Body of pancreas (tissue), 4 donors: ENCODE results near the gene TGM2. TPM values are rescaled to one million over a fixed set of nuclear protein-coding genes. Genes with fewer than 3 reads are reported as not detected.

Experiments used
- ATAC-seq: fragments of 150-250 bp; one replicate; pipeline ENCODE4 v1.9.1; 2016
- DNase-seq, 4 donors: peaks; one replicate each; pipeline ENCODE4 v3.0.0-alpha.2; 2019
- H3K27ac ChIP-seq, 4 donors: fragments of 200-600 bp; sonication (generic); 1 replicate in 3 of 4; 2 replicates in 1 of 4; pipeline versions ENCODE4 v1.5.1 to v1.6.1; 2016 to 2019; ENCODE audit warnings: mild to moderate bottlenecking in 1 of 4, mixed read lengths in 1 of 4, moderate library complexity in 1 of 4
- H3K27me3 ChIP-seq, 2 donors: fragments of 200-600 bp; sonication (generic); one replicate each; pipeline ENCODE4 v1.6.0; 2016; ENCODE audit warnings: mild to moderate bottlenecking in 1 of 2
- H3K36me3 ChIP-seq, 2 donors: fragments of 200-600 bp; sonication (generic); replicated peaks in 1 of 2; 2 replicates each; pipeline ENCODE4 v1.5.1; 2016; ENCODE audit warnings: low read depth in 2 of 2; ENCODE audit not compliant: insufficient read depth in 1 of 2
- H3K4me1 ChIP-seq: fragments of 200-600 bp; sonication (generic); one replicate; pipeline ENCODE4 v1.6.0; 2016
- H3K4me3 ChIP-seq, 2 donors: fragments of 200-600 bp; sonication (generic); 1 replicate in 1 of 2; 2 replicates in 1 of 2; pipeline ENCODE4 v1.5.1; 2016 to 2019
- H3K9me3 ChIP-seq, 3 donors: fragments of 200-600 bp; sonication (generic); 1 replicate in 2 of 3; 2 replicates in 1 of 3; pipeline ENCODE4 v1.5.1; 2016
- CTCF ChIP-seq, 7 experiments: fragments of 450-650 bp in 4 of 7; fragments of 200-600 bp in 3 of 7; sonication (generic) in 3 of 7; IDR thresholded peaks; one replicate each; pipeline ENCODE4 v1.5.1; 2016 to 2019; ENCODE audit warnings: antibody characterized with exemption in 7 of 7
- POLR2A ChIP-seq, 3 donors: fragments of 450-650 bp; IDR thresholded peaks; one replicate each; pipeline ENCODE4 v1.6.1; 2016; ENCODE audit warnings: antibody characterized with exemption in 3 of 3, mild to moderate bottlenecking in 2 of 3
- WGBS, 2 donors: methylation state at CpG; one replicate each; pipeline ENCODE4 v1.1.5; 2017; 5-methylcytosine and 5-hydroxymethylcytosine counted together
- intact Hi-C: fragments of 100-400 bp; cut with DNase I; formaldehyde crosslinking; loops from one replicate; pipeline ENCODE4 v1.15.1; 2023
- total RNA-seq, 2 donors: library from RNA; depleted of rRNA; stranded (reverse); fragments of >200 nt; gene quantifications; one replicate each; pipeline ENCODE4 v1.1.0, GENCODE V29; 2016

The TGM2 gene
- total RNA-seq, 2 donors from 2014 or later, result 17.1 to 27.5 TPM

DNA sequence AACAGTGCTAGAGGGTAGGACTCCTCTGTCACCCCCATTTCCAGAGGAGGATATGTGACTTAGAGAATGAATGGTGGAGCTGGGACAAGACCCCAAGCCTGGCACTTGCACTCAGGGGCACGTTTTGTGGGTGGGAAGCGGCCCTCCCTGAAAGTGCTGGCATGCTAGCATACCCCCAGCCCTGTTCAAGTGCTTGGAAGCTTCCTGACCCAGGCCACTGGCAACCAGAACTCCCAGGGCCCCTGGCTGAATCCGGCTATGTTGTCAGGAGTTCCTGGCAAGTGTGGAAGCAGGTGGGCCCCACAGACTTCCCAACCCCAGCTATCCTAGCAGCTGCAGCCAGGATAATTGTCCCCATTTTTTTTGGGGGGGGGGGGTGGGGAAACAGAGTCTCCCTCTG is 35.6 kb upstream of the TGM2 start:
- Histone ChIP-seq H3K4me1 (no peaks in the 10 kb centered on the region), H3K36me3 (no peaks in the 10 kb centered on the region), H3K27ac (no peak overlapping the region), H3K27me3 (no peaks in the 10 kb centered on the region), H3K9me3 (no peaks in the 10 kb centered on the region), H3K4me3 (no peak overlapping the region)
- ATAC-seq (no peak), DNase-seq (no peak)
- 47 to 76% methylated on average over 2 to 3 of the region's 3 CpGs for WGBS, 2 donors
- intact Hi-C loops, result no loop called here
- TF ChIP-seq CTCF (IDR thresholded peaks at IDR 0.05), result no peak
- no peak for TF ChIP-seq POLR2A (IDR thresholded peaks at IDR 0.05)

DNA sequence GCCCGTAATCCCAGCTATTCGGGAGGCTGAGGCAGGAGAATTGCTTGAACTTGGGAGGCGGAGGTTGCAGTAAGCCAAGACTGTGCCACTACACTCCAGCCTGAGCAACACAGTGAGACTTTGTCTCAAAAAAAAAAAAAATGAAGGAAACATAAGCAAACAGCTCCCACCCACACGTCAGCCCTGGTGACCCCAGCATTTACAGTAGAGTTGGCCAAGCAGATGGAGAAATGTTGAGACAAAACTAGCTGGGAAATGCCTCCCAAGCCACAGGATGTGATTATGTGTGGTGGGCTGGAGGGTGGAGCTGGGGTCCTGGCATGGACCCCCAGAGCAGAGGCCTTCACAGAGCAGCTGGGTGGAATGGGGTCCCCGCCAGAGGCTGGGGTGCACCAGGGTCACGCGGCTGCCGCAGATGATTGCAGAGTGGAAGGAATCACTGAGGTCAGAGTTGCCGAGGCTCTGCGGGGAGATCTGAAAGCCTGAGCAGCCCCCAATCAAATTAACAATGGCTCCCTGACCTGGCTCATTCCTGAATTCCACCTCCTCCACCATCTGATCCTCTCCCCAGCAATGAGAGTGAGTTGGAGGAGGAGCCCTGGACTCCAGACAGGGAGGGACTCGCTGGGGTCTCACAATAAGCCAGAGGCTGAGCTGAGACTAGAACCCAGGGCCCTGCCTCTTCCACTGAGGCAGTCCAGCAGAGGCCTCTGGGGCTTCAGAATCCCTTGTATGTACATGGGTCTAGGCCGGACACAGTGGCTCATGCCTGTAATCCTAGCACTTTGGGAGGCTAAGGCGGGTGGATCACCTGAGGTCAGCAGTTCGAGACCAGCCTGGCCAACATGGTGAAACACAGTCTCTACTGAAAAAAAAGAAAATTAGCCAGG is 34.7 kb upstream of the TGM2 start:
- Histone ChIP-seq H3K36me3 (no peaks in the 10 kb centered on the region), H3K4me1 (no peaks in the 10 kb centered on the region), H3K9me3 (no peaks in the 10 kb centered on the region), H3K4me3 (no peak overlapping the region), H3K27ac (no peak overlapping the region), H3K27me3 (no peaks in the 10 kb centered on the region)
- intact Hi-C loops, result no loop called here
- 74 to 82% methylated on average over 11 to 14 of the region's 14 CpGs for WGBS, 2 donors
- TF ChIP-seq CTCF (IDR thresholded peaks at IDR 0.05) (no peak), POLR2A (IDR thresholded peaks at IDR 0.05) (no peak)
- DNase-seq (no peak), ATAC-seq (no peak)

- TF ChIP-seq POLR2A (IDR thresholded peaks at IDR 0.05) (no peak), CTCF (IDR thresholded peaks at IDR 0.05) (no peak)
- Histone ChIP-seq H3K4me1 (no peaks in the 10 kb centered on the region), H3K27me3 (no peaks in the 10 kb centered on the region), H3K27ac (no peak overlapping the region), H3K4me3 (no peak overlapping the region), H3K36me3 (no peaks in the 10 kb centered on the region), H3K9me3 (no peaks in the 10 kb centered on the region)
- DNase-seq, result no peak
- WGBS, 2 donors, result 64 to 69% methylated on average over 7 to 8 of the region's 8 CpGs
- intact Hi-C loops, result no loop called here
- ATAC-seq, result no peak
These were observed 33.3 kb upstream of the TGM2 start for GRCh38 chr20:38198238-38198861.

GRCh38 chr20:38197619-38198018 is 32.5 kb upstream of the TGM2 start:
- intact Hi-C loops, result no loop called here
- Histone ChIP-seq H3K4me3 (no peak overlapping the region), H3K9me3 (no peaks in the 10 kb centered on the region), H3K27ac (no peak overlapping the region), H3K4me1 (no peaks in the 10 kb centered on the region), H3K27me3 (no peaks in the 10 kb centered on the region), H3K36me3 (no peaks in the 10 kb centered on the region)
- ATAC-seq (no peak), DNase-seq (no peak)
- 46 to 93% methylated on average over 1 of the region's 1 CpG for WGBS, 2 donors
- TF ChIP-seq POLR2A (IDR thresholded peaks at IDR 0.05) (no peak), CTCF (IDR thresholded peaks at IDR 0.05) (no peak)
